NCI-H748 (cell line): ENCODE measurements around the gene LMNA.
A peak's percentile ranks its signal among the peaks of the same experiment; 100 is the strongest.

Source experiments
- DNase-seq: peaks from one replicate; lab custom pipeline; 2025; ENCODE audit not compliant: unreplicated experiment; lab: John Stamatoyannopoulos, UW

LMNA gene

GRCh38 chr1:156138458-156138867, 24.0 kb downstream of the LMNA start:
- no peak for DNase-seq

DNA sequence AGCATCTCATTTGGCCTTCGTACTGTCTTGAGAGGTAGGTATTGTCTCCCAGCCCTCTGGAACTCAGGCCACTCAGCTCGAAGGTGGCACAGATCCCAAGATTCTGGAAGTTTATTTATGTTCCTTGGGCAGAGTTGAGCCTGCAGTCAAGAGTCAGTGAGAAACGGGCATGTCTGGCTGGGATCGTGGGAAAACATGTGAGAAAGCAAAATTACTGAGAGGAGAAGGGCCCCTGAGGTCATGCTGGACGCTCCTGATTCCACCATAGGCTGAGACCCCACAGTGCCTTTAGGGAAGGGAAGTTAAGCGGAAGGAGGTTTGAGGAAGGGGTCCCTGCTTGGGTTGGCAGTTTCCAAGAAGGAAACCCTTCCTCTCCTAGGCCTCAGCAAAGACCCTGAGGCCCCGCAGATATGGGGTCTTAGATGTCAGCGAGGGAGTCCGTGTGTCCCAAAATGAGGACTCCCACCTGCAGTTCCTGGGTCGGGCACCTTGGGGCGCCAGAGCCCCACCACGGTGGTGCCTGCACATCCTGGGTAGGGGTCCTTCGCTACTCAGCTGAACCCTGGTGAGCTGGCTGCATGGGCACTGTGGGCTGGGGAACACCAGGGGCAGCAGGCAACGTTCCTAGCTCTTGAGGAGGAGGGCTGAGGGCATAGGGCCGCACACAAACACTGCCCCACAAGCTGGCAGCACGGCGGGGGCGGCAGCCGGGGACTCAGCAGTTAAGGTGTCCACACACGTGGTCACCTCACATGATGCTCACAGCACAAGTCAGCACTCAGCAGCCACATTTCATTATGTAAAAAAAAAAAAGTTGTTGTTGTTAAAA, 26.6 kb downstream of the LMNA start:
- peak; percentile 16 for DNase-seq

- no peak for DNase-seq
These were observed 29.4 kb downstream of the LMNA start for GRCh38 chr1:156143765-156144489.

DNA sequence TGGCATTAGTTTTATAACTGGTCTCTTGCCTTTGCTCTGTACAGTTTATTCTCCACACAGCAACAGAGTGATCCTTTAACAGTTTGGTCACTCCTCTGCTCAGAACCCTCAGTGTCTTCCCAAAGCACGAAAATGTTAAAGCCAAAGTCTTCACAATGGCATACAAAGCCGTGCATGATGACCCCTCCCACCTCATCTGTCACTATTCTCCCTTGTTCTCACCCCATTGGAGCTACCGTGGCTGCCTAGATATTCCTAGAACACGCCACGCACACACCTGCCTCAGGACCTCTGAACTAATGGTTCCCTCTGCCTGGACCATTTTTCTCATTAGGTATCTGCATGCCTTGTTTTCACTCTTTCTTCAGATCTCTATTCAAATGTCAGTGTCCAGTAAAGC, 30.2 kb downstream of the LMNA start:
- no peak for DNase-seq

DNA sequence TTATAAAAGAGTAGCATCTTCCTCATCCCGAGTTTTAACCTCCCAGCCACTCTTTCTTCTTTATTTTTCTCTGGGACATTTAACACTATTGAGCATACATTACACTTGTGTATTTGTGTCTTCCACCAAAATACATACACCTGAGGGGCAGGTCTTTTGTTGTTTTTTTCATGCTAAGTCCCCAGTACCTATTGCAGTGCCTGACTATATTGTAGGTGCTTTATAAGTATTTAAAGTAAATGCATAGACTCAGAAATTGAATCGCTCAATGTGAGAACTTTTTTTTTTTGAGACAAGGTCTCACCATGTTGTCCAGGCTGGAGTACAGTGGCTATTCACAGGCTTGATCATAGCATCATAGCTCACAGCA, 31.1 kb downstream of the LMNA start:
- DNase-seq: no peak

DNA sequence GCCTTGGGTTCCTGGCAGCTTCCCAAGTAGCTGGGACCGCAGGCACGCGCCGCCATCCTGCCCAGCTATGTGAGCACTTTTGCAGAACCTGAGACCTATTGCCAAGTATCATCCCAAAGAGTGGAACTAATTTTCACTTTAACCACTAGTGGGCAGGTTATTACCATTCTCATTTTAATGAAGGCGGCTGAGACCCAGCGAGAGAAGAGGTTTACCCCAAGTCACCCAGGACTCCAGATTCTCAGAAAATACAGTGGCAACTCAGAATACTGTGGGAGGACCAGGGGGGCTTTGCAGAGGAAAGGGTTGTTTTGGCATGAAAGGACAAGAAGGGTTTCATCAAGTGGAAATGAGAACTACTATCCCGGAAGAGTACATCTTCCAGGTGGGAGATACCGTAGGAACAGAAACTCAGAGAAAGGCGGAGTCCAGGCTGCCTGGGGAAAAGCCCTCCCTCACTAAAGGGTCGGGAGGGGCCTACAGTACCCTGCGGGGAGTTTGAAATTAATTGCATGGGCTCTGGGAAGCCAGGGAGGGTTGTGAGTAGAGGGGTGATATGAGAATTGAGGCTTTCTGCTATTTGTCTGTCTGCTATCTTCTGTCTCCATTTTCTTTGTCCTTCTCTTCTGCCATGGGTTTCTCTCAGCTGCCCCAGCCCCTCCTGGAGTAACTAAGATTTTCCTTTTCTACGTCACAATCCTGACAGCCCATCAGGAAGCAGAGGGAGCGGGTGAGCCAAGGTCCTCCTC, 31.7 kb downstream of the LMNA start:
- peak; percentile 82 for DNase-seq

GRCh38 chr1:156146769-156147405, 32.4 kb downstream of the LMNA start:
- no peak for DNase-seq

GRCh38 chr1:156148216-156148615, 33.7 kb downstream of the LMNA start:
- no peak for DNase-seq

DNA sequence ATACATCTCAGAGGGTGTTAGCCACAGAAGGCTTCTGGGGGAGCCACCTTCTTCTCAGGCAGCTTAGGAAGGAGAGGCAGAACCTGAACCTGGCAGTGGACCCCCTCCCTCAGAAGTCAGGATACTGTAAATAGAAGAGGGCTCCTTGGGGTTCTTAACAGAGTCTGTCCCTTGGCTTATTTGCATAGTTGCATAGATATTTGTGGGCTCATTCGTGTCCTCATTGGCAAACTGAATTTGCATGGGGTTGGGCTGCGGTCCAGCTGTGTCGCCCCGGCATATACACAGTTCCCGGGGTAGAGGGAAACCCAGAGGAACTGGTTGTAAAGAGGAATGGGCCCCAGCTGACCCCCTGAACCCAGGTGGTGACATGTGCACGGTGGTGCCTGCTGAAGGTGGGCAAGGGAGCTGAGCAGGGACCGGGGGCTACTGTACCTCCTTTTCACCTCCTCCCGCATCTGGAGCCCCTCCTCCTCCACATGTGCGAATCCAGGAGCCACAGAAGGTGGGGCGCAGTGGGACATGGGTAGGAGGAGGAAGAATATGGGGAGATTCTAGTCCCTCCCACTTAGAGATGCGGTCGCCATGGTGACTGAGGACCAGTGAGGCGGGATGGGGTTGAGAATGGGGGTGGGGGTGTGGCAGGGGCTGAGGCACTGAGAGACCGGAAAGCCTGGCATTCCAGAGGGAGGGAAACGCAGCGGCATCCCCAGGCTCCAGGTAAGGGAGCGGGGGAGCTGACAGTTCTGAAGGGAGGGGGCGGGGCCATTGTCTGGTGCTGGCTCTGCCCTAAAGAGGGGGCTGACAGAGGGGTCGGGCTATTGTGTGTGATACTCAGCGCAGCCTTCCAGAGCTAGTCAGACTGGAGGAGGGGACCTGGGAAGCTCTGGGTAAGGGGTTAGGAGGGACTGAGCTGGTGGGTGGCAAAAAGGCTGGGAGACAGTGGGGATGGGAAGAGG, 35.1 kb downstream of the LMNA start:
- peak; percentile 30 for DNase-seq

- no peak for DNase-seq
These were observed 36.0 kb downstream of the LMNA start for GRCh38 chr1:156150333-156151011.

DNA sequence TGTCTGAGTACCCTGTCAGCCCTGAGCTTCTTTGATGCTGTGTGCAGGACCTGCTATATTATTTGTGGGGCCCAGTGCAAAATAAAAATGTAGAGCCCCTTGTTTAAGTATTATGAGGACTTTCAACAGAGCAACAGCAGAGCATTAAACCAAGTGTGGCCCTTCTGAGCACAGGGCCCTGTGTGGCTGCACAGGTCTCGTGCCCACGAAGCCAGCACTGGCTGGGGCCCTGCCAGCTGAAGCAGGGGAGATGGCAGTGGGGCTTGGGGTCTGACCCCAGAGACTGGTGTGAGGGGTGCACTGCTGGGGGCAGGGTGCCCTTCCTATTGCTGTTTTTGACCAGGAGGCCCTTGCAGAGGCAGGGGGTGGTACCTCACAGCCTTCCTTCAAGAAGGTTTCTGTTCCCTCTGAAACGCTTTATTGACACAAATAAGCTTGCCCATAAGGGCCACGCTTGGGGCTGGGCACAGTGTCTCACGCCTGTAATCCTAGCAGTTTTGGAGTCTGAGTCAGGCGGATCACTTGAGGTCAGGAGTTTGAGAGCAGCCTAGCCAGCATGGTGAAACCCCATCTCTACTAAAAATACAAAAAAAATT, 36.7 kb downstream of the LMNA start:
- DNase-seq: no peak

DNA sequence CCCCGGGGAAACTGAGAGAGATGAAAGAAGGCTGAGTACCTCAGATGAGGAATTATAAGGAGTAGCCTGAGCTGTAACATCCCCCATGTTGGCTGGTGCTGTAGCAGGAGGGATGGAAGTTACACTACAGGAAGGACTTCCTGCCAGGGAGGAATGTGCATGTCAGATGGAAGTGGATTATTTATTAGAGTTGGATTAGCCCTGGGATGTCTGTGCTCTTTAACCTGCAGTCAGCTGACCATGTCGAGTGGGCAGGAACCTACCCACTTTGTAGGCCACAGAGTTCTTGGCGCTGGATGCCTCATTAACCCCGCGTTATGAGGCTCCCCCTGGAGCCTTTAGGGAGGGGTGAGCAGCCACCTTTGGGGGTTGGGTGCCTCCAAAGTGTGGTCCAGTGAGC, 38.1 kb downstream of the LMNA start:
- DNase-seq: no peak

DNA sequence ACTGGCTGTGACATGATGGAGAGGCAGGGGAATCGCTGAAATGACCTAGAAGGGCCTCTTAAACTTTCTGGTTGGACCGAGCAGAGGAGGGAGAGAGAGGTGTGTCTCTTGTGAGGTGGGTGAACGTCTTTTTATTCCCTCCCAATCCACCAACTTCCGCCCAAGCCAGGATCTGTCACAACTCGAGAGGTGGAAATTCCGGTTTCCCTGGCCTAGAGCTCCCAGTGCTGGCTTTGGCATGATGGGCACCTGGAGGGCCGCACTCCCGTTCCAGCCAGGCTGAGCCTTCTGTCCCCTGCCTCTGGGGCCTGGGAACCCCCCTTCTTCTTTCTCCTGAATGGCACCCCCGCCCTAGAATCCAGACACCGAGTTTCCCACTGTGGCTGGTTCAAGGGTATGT, 38.9 kb downstream of the LMNA start, which contains the start of gene SEMA4A:
TSS of gene SEMA4A (plus strand) at position 224 of the 400 bp plus-strand sequence. CDS start 994 bp downstream, outside the sequence.
- no peak for DNase-seq

DNA sequence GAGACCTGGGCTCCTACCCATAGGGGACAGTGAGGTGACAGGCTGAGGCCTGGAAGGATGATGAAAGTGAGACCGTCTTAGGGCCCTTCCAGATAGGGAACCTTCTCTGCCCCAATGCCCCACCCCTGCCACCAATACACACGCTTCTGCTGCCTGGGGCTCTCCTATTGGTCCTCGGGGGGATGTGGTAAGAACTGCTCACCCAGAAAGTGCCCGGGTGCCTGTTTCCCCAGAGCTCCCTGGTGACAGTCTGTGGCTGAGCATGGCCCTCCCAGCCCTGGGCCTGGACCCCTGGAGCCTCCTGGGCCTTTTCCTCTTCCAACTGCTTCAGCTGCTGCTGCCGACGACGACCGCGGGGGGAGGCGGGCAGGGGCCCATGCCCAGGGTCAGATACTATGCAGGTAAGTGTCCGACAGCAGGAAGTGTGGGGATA, 39.8 kb downstream of the LMNA start:
- no peak for DNase-seq

DNA sequence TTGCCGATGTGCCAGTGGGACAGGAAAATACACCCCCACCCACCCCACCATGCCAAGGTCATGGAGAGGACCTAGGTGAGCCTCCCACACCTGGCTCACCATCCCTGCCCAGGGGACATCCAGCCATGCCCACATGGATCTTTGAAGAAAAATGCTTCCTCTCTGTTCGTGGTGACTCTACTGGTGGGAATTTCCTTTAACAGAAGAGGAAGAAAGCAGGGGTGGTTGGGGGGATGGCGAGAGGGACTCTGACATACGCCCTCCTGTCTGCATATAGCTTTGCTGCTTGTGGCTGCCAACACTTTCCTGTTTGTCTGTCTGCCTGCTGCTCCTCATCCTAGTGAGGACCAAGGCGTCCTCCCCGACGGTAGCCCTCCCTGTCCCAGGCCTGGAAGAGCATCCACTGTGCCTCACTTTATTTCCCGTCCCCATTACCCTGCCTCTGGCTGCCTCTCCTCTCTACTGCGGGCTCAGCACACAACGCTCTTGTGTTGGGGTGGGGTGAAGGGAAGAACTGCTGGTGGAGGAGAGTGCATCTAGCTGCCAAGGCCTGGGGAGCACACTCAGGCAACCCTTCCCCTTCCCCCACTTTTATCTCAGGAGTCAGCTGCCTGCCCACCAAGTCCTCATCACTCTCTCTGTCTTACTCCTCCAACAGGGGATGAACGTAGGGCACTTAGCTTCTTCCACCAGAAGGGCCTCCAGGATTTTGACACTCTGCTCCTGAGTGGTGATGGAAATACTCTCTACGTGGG, 41.4 kb downstream of the LMNA start:
- DNase-seq: no peak

GRCh38 chr1:156157506-156157905, 43.0 kb downstream of the LMNA start:
- no peak for DNase-seq

DNA sequence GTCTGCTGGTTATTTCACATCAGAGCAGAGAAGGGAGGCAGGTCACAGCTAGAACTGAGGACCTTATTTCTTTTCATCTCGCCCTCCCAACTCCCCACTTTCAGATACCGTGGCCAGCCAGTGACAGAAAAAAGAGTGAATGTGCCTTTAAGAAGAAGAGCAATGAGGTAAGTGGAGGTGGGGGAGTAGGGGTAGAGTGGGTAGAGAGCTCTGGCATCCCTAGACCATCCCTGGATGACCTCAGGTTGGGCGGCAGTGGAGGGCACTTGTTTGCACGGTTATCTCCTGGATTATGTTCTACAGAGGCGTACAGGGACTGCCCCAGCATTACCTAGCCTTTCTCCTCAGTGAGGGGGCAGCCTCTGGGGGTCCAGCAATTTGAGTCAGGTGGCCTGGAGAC, 43.5 kb downstream of the LMNA start:
- DNase-seq: no peak

DNA sequence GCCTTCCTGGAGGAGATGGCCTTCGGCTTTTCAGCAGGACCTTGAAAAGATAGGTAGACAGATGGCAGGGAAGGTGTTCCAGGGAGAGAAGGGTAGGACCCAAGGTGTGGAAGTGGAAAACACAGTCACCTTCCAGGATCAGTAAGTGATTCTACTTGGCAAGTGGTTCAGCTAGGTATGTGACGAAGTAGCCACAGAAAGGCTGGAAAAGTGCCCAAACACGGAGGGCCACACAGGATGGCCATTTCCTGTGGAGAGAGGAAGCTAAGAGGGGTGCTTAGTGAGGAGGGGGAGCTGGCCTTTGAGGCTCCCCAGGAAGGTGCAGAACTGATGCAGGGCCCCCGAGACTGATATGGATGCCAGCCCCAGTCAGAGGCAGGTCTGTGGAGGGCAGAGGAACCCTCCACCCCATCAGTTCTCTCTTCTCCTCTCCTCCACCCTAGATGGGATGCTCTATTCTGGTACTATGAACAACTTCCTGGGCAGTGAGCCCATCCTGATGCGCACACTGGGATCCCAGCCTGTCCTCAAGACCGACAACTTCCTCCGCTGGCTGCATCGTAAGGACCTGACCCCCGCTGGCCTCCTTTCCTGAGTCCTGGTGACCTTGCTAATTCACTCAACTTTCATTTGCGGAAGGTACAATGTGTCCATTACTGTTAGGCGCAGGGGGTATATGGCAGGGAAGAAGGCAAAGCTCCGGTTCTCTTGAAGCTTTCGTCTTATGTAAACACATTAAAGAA, 45.7 kb downstream of the LMNA start:
- DNase-seq: no peak
